Femur (tissue), 1 donor: ENCODE results near the gene FLNB.

Experiments used
- DNase-seq: peaks from one replicate; pipeline ENCODE4 v3.0.0-alpha.2; 2017

Gene FLNB

DNA sequence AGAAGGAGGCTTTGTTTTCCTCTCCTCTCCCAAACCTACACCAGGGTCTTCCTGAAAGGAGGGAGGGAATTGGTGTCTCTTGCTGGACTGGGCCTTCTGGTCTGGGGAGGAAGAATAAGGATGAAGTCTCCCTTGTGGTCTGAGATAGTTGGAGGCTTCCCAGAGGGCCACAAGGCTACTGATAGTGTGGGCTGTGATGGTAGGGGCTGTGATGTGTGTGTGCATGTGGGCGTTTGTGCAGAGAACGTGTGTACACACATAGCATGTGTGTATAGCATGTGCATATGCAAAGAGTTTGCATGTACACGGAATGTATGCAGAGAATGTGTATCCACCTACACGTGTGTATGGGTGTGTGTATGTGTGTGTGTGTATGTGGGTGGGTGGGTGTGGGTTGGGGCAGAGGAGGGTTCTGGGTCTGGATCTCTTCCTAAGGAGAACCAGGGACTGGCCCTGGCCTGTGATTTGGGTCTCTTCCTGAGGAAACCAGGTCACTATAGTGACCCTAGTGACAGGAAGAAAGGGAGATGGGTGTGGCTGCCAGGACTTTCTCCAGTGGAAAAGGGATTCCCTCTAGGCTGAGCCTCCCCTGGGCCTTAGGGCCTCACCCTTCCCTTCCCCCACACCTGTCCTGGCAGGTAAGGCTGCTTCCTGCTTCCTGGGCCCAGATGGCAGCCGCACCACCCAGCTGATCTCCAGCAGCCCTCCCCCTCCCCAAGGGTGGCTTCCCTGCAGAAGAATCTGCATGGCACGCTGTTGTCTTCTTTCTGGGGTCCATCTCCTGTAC, 1.7 kb downstream of the FLNB start:
- DNase-seq = peak; percentile 40

DNA sequence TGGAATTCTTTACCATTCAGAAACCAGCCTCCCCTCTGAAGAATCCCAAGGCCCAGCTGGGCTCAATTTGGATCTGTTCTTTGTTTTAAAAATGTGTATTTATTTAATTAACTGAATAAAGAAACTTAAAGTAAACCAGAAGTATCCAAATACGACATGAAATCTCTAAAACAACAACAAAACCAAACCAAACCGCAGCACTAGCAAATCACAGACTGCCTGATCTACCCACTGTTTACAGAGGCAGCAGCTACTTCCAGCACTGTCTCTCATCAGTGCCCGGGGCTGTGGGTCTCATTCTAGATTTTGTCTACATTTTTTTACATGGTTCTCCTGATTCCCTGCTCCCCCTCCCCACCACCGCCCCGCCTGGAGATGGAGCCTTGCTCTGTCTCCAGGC, 2.3 kb downstream of the FLNB start:
- peak; percentile 37 for DNase-seq

DNA sequence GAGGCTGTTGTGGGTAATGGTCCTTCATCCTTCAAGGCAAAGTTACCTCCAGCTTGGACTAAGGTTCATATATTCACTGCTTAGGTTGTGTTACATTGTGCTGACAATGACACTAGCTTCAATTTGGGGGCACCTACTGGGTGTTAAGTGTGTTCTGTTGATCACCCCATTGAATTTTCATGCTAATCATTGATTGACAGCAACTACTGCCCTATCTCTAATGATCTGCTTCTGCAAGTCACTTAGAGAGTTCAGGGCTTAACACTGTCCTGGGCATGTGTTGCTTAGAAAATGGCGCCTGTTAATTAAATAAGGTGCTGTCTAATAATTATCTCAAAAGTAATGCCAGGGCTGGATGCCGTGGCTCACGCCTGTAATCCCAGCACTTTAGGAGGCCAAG, 3.4 kb downstream of the FLNB start:
- DNase-seq = no peak

DNA sequence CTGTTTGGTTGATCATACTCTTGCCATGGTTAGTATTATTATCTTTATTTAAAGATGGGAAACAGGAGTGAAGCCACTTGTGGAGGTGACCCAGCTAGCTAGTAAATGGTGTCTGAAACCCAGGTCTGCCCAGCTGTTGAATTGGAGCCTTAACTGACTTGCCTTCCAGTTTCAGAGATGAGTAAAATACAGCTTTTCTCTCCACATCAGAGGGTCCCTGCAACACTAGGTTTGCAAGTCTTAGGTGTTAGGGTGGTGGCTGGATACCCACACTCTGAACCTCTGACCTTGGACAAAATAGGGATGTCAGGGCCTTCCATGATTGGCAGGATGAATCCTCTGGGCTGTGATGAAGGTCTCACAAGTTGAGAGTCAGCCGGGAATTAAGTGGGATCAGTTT, 4.1 kb downstream of the FLNB start:
- no peak for DNase-seq

DNA sequence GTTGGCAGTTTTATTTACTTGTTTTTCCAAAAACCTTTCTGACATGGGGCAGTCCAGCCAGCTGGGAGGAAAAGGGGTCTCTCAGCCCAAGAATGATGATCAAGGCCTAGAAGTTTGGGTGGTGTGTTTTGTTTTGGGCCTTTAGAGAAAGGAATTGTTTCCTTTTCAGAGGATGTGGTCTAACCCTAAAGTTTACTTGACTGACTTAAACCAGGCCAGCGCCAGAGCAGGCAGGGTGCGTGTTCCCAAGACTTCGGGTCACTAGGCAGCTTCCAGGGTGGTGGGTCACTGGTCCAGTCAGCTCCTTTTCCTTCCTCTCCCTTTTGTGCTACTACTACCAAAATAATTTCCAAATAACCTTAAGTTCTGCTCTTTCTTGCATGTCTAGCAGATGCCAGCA, 4.9 kb downstream of the FLNB start:
- no peak for DNase-seq

DNA sequence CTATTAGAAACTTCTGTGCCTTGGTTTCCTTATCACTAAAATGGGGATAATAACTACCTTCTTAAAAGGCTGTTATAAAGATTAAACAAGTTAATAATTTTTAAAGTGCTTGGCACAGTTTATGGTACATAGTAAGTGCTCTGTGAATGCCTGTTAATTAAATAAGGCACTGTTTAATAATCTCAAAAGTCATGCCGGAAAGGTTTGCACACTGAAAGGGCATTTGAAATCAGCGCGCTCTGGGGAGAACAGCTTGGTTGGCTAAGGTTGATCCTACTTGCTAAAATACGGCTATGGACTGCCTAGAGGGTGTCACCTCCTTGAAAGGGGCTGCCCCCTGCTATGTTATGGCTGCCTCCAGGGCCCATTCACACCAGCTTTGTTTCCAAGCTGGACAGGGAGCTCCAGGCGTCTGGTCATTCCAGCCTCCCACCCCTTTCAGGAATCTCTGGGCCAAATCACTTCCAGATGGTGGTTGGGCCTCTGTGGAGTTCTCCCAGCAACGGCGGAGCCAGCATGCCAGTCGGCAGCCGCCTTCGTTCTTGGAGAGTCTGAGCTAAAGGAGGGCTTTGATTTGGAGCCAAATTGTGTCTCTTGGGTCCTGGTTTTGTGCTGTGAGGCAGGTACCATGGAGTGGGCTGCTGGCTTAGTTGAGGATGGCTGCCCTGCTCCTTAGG, 5.9 kb downstream of the FLNB start:
- peak; percentile 89 for DNase-seq

DNA sequence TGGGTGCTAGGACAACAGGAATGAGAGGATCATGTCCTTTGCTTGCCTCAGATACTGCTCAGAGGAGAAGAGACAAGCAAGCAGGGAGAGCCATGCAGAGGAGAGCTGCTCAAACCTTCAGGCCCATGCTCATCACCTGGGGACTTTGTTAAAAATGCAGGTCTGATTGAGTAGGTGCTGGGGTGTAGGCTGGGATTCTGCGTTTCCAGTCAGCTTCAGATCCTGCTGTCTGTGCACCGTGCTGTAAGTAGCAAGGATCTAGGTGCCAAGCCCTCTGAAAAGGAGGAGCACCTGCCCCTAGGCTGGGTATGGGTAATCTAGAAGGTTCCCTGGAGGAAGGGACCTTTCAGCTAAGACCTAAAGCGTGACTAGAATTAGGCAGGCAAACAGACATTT, 7.3 kb downstream of the FLNB start:
- no peak for DNase-seq

DNA sequence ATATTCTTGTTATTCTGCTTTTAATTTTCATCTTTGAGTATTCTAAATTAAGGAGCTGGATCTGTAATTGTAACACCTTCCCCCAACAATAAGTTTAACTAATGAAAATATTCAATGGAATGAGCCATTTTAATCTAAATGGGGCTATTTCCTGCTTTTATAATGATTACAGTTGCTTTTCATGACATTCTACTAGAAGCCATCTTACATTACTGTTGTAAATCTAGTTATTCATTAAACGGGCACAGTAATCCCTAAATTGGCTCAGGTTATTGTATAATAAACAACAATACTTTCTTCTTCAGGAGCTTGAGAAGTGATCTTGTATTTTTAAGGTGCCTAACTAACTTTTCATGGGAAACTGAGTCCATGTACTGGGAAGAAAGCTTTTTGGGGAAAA, 8.5 kb downstream of the FLNB start:
- DNase-seq = no peak

DNA sequence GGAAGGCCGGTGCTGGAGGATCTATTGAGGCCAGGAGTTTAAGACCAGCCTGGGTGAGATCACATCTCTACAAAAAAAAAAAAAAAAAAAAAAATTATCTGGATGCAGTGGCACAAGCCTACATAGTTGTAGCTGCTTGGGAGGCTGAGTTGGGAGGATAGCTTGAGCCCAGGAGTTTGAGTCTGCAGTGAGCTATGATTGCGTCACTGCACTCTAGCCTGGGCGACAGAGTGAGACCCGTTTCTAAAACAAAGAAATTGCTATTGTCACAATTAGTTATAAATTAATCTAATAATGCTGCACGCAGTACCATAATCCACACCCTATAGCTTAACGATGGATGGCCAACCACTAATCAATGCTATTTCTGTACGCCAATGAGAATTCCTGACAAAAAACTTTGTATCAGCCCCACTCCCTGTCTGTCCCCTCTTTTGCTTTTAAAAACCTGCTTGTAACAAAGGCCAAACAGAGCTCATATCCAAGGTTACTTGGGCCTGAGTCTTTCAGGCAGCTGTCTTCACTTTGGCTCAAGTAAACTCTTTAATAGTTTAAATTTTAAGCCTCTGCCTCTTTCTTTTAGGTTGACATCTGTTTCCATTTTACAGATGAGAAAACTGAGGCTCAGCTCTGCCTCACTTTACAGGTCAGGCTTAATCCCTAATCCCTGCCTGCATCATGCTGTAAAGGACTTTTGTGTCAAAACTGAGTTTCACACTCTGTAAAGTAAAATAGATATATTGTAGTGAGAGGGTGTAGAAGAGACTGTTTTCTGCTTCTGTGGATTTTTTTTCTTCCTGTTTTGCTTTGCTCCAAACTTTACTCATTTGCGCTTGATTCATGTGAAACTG, 10.9 kb downstream of the FLNB start:
- DNase-seq = no peak

DNA sequence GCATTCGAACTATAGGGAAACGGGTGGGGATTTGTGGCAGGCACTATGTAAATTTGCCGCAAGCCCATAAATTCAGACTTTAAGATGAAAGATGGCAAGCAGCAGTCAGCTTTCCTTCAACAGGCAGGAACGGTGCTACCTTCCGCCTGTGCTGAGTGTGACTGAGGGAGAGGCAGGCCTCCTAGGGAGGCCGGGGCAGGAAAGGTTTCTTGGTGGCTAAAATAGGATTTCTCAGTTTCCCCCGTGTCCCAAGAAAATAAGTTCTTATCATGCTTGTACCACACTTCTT, 12.5 kb downstream of the FLNB start:
- peak; percentile 47 for DNase-seq

DNA sequence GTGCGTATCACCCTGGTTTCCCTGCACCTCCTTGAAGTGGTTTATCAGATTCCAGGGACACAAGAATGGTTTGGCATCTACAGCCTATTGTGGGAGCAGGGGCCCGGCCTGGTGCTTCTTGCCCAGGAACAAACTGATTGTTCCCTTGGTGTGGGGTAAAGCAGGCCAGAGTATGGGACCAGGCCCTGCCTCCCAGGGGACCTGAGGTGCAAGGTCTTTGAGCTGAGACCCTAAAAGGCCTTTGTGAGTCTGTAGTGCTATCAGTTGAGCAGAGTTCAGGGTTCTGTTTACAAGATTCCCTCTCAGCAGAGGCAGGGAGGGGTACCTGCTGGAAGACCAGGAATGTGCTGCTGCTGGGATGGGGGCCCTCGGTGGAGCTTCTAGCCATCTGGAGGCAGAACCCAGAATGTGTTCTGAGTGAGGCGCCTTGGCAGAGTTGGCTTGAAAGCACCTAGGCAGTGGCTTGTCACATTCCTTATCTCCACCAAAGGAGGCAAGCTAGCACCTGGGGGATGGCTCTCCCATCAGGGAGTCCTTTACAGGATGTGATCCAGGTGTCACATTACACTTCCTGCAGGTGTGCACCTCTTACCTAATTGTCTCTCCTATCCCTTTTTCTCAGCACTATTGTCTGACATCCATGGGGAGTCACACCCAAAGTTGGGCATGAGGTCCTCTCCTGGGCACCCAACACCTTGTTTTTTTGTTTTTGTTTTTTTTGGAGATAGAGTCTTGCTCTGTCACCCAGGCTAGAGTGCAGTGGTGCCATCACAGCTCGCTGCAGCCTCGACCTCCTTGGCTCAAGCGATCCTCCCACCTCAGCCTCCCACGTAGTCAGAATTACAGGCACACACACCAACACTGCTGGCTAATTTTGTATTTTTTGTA, 13.1 kb downstream of the FLNB start:
- DNase-seq = no peak

DNA sequence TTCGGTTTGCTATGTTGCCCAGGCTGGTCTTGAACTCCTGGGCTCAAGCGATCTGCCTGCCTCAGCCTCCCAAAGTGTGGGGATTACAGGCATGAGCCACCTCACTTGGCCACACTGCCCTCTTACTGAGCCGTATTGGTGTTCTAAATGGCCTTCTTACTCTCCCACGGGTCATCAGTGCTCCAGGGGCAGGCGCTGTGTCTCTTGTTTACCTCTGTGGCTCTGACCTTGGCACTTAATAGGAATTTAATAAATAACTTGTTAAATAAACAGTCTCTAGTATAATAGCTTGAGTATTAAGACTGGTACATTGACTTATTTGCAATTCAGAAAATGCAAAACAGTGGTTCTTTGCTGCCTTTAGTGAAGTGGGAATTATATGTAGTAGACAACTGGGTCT, 13.7 kb downstream of the FLNB start:
- DNase-seq = no peak

DNA sequence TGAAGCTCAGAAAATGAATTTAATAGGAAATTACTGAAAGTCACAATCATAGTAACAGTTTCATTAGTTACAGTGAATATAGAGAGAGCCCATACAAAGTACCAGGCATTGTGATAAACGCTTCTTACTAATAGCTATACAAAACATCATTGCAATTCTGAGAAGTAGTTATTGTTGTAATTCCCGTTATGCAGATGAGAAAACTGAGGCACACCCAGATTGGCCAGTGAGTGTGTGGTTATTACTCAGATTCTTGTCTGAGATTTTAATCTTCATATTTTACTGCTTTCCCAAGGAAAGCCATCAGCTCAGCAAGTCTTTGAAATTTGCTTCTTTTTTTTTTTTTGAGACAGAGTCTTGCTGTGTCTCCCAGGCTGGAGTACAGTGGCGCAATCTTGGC, 14.3 kb downstream of the FLNB start:
- DNase-seq = no peak

DNA sequence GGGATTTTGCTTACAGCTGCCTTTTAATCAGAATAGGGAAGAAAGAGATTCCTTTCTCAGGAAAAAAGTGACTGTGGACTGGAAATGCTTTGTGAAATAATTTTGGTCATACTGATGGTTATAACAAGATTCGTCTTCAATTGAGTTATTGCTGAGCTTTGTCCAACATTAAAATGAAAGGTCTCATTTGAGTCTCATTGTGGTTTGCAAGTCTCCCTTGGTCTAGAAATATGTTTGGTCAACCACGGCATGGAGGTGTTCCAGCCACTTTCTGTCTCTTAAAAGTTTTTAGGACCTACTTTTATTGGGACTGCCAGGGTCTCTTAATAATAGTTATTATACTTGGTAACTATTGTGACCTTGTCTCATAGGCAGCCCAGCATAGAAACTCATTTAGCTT, 15.3 kb downstream of the FLNB start:
- no peak for DNase-seq

DNA sequence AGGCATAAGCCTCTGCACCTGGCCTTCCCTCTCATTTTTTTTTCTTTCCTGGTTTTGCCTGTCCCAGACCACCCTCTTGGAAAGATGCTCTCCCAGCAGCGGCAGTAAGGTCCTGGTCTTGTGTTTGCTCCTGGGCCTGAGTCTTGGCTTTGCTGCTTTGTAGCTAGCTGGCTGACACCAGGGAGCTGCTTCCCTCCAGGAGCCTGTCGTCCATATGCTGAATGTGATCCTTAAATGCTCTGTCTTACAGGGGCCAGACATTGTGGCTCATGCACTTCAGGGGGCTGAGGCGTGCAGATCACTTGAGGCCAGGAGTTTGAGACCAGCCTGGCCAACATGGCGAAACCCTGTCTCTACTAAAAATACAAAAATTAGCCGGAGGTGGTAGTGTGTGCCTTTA, 17.2 kb downstream of the FLNB start:
- DNase-seq = no peak

DNA sequence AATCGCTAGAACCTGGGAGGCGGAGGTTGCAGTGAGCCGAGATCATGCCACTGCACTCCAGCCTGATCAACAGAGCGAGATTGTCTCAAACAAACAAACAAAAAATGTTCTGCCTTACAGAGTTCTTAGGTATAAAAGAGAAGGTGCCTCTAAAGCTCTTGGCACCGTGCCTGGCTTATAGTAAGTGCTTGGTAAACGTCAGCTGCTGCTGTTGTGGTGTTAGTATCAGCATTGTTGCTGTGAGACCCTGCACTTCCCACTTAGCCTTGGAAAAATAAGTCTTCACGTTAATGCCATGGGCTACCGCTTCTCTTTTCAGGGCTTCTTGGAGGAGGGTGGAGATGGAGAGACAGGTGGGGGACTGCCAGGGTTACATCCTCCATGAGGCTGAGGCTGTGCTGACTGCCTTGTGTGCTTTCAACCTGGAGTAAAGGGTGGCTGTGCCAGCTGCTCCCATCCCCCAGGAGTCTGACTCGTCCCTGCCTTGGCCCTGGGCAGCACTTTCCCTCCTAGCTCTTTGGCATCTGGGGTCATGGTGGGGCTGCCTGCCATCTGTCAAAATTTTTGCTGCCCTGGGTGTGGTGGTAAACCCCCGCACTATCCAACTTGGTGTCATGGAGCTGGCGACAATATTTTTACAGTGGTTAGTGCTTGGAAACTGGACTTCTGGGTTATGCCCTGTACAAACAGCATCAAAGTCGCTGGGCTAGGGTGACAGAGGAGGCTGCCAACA, 17.8 kb downstream of the FLNB start:
- DNase-seq = peak; percentile 45

DNA sequence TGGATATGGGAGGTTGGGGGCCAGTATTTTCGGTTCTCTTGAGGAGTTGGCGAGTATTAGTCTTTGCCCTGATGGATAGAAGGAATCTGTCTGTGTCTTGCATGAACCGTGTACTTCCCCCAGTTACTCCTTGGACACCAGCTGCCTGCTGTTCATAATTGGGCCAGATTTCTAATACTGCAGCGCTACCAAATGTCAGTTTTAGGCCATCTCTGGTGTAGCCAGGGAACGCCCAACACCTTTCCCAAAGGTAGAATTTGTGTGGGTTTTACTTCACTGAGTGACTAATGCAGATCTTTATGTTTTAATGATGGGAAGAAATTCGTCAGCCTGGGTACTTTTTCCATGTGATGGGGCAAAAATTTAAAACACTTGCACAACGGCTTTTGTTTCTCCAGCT, 18.4 kb downstream of the FLNB start:
- DNase-seq = no peak

DNA sequence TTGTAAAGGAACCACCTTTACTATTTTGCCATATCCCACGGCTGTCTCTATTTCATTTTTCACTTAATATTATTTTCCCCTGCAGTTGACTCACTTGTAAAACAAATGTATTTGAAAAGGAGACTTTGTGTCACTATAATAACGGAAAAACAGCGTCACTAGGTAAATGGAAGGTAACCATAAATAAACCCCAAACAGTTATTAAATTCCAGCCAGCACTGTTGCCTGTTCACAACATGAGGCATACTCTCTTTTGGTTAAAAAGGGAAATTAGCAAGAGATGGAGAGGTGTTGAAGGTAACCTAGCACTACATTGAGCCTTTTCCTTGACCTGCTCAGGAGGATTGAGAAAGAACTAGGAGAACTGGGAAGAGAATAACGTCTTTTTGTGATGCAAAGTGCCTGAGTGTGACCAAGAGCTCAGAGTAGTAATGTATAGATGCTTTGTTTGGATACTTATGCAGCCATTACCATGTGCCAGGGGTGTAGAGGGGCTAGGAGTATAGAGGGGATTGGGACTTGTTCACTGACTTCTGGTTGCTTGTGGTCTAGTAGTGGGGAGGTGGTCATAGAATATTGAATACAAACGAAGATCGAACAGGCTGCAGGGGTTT, 19.6 kb downstream of the FLNB start:
- DNase-seq = no peak

DNA sequence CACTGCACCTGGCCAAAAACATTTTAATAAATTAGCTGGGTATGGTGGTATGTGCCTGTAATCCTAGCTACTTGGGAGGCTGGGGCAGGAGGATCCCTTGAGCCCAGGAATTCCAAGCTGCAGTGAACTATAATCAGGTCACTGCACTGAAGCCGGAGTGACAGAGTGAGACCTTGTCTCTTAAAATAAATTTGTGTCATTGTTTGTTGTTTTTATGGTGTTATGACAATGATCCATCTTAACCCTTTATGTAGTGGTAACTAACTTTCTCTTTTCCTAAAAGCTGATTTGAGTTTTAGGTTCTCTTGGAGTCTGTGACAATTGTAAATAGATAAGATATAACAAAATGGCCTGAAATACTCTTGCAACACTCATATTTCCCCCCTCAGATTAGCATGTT, 20.7 kb downstream of the FLNB start:
- DNase-seq = no peak

DNA sequence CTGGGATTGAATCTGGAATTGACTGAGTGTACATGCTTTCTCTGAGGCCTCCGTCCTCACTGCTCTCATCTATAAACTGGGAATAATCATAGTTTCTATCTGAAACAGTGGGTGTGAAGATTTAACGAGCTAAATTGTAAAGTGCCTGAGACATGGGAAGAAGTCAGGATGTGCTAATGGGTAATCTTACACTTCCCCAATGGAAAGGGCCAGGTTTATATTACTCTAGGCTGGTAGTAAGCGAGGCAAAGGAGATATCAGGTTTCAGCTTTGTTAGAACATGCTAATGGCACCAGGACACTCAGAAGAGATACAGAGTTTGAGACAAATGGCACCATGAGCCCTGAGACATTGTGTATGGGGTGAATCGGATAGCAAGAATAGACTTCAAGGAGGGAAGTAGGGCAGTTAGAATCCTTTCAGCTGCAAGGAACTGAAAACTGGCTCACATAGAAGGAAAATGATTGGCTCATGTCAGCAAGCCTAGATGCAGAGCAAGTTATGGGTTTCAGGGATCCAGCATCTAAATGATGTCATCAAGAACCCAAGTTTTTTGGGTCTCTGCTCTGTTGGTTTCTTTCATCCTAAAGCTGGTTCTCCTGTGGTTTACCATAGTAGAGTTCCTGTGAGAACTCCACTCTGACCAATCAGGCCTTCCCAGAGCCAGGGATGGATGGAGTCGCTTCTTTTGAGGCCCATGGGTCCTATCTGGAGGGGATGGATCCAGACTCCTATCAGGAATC, 21.8 kb downstream of the FLNB start:
- no peak for DNase-seq

DNA sequence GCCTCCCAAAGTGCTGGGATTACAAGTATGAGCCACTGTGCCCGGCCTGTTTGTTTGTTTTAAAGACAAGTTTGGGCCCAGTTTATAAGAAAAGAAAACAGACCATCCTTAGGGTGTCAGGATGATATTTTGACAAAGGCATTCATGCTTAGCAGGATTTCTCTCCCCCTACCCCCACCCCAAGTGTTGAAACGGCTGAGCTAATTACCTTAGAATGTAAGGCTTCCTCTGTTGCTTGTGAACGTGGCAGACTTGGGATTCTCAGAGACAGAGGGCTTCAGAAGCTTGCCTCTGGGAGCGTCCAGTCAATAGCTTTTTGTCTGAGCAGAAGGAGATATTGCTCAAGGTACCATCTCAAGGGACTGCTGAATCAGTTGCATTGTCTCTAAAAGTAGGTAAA, 24.0 kb downstream of the FLNB start:
- DNase-seq = no peak
